GM19193 (cell line): ENCODE data around the gene ACOD1.

Experiments used
- POLR2A ChIP-seq: IDR thresholded peaks from 4 replicates; pipeline ENCODE4 v1.6.1; 2011; ENCODE audit not compliant: insufficient read depth, insufficient read length; ENCODE audit errors: extremely low read depth

Gene ACOD1

GRCh38 chr13:76942363-76942762 lies 5.9 kb upstream of the ACOD1 start:
- TF ChIP-seq POLR2A: no peak

GRCh38 chr13:76943646-76944045 lies 4.7 kb upstream of the ACOD1 start:
- no peak for TF ChIP-seq POLR2A

GRCh38 chr13:76944456-76944855 lies 3.9 kb upstream of the ACOD1 start:
- no peak for TF ChIP-seq POLR2A

- TF ChIP-seq POLR2A: no peak
Observed at GRCh38 chr13:76950101-76950500, 1.8 kb downstream of the ACOD1 start.

- TF ChIP-seq POLR2A: no peak
Observed at GRCh38 chr13:76953968-76954367, 5.7 kb downstream of the ACOD1 start.

- no peak for TF ChIP-seq POLR2A
Observed at GRCh38 chr13:76954538-76954937, 6.2 kb downstream of the ACOD1 start.

- no peak for TF ChIP-seq POLR2A
Observed at GRCh38 chr13:76955193-76955592, 6.9 kb downstream of the ACOD1 start.

- TF ChIP-seq POLR2A: no peak
Observed at GRCh38 chr13:76955661-76956060, 7.3 kb downstream of the ACOD1 start.

GRCh38 chr13:76958841-76959432 lies 10.6 kb downstream of the ACOD1 start:
- TF ChIP-seq POLR2A: no peak

- no peak for TF ChIP-seq POLR2A
Observed at GRCh38 chr13:76965759-76966421, 17.6 kb downstream of the ACOD1 start.

- TF ChIP-seq POLR2A: no peak
Observed at GRCh38 chr13:76967031-76967430, 18.7 kb downstream of the ACOD1 start.

- no peak for TF ChIP-seq POLR2A
Observed at GRCh38 chr13:76968041-76968440, 19.7 kb downstream of the ACOD1 start.

GRCh38 chr13:76969488-76970365 lies 21.4 kb downstream of the ACOD1 start:
- TF ChIP-seq POLR2A: no peak

GRCh38 chr13:76971215-76971614 lies 22.9 kb downstream of the ACOD1 start:
- no peak for TF ChIP-seq POLR2A

- no peak for TF ChIP-seq POLR2A
Observed at GRCh38 chr13:76971851-76972829, 23.8 kb downstream of the ACOD1 start.

- no peak for TF ChIP-seq POLR2A
Observed at GRCh38 chr13:76973920-76974617, 25.8 kb downstream of the ACOD1 start.
